NCI-H82 (cell line): Measurements from ENCODE around the gene LANCL3.

ENCODE experiments used
- DNase-seq: peaks from one replicate; lab custom pipeline; 2025; lab: John Stamatoyannopoulos, UW

The LANCL3 gene

DNA sequence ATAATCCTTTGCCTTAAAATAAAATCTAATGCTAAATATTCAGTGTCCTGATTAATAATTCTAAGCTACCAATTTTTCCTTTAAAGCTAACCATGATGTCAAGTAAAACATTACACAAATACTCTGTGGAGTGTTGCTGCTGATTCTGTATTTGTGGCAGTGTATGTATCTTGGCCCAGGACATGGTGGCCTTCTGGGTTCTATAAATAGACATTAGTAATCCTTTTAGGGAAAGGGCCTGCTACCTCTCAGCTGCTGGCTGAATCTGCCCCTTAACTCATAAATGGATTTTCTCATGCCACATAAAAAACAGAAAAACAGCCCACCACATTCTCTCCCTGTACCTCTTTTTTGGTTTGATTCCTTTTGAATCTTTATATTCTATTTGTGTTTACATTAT, 113.0 kb downstream of the LANCL3 start:
- peak; percentile 92 for DNase-seq

DNA sequence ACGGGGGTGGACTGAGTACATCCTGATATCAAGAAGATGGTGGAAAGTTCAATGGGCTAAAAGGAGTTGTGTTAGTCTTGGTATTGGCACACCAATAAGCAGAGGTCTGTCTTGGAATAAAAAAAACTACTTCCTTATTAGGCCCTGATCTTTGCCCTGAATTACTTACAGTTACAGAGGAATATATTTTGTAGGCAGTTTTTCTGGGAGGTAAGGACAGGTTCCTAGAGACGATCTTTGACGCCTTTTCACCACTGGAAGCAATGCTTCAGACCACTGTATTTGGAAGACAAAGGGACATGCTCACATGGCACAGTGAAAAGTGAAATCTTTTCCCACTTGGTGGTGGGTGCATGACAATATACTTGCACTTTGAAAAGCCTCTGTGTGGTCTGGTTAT, 113.5 kb downstream of the LANCL3 start:
- no peak for DNase-seq

DNA sequence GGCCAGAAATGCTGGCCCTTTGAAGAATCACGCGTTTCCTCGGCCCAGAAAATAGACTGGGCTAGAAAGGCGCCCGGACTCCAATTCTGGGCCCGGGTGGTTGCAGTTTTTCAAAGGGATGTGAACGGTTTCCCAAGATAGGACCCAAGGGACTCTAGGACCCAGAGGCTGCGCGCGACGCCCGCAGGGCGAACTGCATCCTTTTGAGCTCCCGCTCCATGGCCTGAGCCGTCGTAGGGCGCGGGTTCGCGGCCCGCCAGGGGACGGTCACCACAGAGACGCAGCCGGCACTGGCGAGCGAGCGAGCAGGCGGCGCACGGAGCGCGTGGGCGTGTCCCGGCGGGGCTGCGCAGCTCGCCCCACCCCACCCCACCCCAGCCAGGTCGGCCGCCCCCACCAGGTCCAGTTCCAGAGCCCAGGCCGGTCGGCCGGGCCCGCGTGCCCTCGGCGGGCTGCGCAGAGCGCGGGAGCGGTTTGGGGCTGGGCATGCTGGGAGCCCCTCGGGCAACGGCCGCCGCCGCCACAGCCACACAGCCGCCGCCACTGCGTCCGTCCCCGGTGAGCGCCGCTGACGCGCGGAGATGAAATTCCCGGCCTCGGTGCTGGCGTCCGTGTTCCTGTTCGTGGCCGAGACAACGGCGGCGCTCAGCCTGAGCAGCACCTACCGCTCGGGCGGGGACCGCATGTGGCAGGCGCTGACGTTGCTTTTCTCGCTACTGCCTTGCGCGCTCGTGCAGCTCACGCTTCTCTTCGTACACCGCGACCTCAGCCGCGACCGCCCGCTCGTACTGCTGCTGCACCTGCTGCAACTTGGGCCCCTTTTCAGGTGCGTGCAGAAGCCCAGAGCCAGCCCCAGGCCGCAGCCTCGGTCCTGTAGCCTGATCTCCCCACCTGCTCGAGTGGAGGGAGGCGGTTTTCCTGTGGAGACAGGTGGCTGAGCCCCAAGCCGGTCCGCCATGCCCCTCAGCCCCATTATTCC, 114.2 kb downstream of the LANCL3 start, which contains the start of gene XK:
Gene XK, plus strand, starts transcription at position 411 of the 979 bp plus-strand sequence. Its CDS starts 171 bp downstream, at position 582.
- peak; percentile 46 for DNase-seq

DNA sequence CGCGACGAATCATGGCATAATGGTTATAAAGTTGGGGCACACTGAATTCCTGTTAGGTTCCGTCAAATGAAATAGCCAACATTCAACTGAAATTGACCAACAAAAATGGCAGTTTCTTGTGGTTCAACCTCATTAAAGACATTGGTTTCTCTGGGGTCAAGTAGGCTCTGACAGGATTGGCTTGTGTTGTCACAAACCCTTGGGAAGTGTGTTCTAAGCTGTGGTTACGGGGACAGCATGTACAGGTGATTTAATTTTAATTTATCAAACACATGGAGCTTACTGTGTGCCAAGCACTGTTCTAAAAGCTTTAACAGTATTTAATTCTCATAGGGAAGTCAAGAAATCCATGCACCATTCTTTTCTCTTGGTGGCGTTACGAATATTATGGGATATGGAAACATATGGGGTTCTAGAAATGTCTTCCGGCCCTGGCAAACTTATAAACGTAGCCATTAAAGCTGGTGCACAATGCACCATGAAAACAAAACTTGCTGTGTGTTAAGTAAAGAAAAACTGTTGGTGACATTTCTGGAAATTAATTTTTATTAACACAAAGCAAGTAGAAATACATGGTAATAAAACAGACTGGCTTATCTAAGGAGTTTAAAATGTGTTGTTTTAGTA, 115.0 kb downstream of the LANCL3 start:
- no peak for DNase-seq

DNA sequence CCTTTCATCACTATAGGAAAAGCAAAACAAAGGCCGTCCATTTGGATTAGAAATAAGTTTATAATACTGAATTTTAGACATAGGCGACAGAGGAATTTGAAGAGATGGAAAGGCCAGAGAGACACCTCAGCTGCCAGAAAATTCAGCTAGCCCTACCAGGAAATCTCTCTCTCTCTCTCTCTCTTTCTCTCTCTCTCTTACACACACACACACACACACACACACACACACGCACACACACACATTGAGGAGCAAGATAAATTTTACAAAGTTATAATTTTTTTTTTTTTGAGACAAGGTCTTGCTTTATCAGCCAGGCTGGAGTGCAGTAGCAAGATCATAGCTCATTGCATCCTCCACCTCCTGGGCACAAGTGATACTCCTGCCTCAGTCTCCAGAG, 115.5 kb downstream of the LANCL3 start:
- no peak for DNase-seq

DNA sequence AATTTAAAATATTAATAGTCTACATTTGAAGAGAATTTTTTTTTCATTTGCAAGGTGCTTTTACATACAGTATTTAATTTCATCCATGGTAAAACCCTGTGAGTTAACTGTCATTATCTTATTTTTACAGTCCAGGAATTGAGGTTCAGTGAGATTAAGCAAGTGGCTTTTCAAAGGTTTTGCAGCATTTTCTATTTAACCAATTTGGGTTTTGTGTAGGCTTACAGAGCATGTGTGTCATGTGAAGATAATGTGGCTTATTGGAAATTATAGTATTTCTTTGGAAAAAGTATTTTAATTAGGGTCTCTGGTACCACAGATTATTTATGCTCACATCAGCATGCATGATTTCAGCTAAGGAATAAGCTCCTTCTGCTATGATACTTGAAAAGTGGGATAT, 118.7 kb downstream of the LANCL3 start:
- no peak for DNase-seq

DNA sequence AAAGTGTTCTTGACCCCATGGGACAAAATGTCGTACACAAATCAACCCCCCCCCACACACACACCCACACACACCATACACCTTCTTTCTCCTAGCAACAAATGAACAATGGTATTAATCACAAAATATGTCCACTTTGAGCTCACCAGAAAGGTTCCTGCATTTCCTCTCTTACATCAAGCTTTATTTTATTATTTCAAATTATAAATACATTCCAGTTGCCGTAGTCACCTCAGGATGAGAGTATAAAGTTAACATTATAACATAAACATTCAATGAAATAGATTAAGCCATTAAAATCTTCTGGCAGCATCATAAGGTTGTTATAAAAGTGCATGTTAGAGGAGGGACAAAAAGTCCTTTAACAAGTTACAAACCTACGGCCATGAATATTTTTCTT, 121.5 kb downstream of the LANCL3 start:
- no peak for DNase-seq

DNA sequence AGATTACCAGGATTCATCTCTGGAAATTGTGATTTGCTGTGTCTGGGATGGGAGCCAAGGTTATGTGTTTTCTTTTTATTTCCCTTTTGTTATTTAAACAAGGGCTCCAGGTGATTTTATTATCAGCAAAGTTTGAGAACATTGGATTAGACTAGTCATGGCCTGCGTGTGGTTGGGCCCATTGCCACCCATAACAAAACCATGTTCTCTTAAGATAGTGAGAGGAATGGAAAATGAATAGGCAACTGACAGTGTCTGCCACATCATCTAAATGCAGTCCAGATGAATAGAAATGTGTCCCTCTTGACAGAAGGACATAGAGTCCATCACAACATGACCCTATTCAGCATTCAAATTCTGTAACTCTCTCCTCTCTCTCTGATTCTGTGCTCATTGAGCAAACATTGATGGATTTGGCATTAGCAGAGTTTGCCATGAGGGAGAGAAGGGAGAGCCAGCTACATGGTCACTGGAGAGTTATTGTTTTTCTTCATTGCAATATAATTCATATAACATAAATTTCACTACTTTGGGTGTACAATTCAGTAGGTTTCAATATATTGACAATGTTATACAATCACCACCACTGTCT, 125.8 kb downstream of the LANCL3 start:
- no peak for DNase-seq

DNA sequence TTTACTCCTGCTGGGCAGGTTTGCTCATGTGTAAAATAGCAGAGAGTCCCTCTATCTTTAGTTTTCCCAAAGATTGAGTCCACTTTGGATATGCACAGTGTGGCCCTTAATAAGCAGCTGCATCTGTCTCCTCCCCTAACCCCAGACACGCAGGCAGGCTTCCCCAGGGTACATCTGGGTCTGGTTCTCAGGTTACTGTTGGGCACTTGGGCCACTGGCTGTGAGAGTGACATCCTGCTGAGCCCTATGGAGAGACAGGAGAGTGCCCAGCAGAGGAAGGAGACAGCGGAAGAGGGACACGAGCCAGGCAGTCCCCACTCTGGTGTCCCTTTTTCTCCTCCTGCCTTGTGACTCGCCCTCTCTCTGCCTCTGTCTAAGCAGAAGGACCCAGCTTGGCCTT, 130.1 kb downstream of the LANCL3 start:
- DNase-seq: peak; percentile 9

DNA sequence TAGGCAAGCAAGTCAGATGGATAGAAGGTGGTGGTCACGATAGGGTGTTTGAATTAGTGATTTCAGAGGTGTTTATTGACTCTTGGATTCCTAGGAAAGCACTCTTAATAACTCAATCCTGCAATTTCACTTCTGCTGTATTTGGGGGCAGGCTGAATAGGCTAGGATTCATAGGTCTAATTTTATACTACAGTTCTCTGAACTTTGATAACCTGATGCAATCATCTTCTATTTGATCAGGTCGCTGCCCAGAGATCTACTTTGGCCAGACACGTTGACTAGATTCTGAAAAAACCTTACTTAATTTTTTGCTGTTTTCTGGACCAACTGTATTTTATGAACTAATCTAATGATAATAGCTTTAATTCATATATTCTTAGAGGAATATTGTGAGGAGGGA, 140.5 kb downstream of the LANCL3 start:
- DNase-seq: no peak

DNA sequence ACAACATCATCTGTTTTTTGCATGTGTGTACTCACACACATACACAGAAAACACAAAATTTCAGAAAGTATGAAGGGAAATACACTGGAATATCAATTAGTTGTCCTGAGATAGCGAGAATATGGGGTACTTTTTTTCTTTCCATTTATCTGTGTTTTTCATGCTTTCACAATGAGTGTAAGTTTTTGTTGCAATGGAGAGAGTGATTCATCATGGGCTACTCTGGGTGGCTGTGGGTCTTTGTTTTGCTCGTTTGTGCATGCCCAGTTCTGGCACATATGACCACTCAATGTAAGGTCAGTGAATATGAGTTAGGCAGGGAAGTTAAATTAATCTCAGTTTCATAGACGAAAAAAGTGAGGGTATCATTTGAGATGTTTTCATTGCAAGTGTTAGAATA, 141.0 kb downstream of the LANCL3 start:
- DNase-seq: no peak

DNA sequence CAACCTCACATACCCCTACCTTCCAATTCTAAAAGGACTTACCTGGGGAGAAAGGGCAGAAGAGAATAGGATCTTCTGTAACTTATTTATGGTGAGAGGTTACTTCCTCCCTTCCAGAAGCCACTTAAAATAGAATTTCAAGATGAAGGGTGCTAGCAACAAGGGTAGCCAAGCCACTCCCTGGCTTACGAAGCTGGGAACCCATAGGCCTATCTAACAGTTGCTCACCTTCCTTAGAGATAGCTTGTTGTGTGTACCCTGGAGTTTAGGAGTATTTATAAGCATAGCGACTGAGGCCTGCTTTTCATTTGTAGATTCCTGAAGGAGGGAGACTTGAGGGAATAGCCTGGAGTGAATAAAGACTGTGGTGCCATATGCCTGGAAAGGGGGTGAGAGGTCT, 143.0 kb downstream of the LANCL3 start:
- no peak for DNase-seq

DNA sequence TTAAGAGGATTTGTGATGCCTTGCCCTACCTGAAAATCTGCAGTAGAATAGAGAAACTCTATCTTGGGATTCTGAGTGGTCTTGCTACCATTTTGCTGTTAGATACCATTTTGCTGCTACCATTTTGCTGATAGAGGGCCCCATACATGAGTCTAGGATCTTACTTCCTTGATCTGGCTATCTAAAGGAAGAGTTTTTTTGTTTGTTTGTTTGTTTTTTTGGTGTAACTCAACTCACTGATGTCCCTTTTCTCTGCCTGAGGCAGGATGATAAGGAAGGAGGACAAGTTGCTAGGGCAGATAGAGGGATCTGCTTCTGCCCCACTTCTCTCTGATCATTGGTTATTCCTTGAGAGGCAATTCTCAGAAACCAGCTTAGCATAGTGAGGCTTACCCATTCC, 145.1 kb downstream of the LANCL3 start:
- DNase-seq: no peak

DNA sequence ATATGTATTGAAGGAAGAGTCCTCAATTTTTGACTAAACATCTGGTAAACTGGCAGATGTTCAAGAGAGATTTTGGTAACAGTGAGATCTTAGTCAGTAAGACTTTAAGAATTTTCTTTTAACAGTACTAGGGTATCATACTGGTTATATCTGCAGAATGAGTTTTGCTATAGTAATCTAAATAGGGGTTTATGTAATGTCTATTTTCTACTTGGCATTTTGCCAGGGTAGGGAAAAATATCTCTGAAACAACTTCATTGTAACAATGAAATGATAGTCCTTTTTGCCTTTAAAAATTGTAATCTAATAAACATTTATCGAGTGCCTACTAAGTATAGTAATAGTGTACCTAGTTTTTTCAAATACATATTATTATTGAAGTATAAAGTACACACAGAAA, 146.2 kb downstream of the LANCL3 start:
- no peak for DNase-seq

DNA sequence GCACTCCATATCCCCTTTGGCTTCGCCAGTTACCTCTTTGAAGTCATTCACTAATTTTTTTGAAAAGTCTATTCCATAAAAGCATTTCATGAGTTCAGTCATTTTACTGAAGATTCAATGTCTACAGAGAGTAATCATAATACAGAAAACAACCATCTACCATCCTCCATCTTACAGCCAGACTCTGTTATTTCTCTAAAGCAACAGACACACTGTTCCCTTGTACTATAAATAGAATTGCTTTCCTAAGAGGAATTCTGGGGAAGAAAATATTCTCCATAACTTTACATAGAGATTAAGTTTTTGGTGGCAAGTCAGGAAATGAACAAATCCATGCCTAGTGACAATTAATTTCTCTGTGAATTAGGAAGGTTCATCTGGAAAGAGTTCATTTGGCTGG, 151.1 kb downstream of the LANCL3 start:
- no peak for DNase-seq

DNA sequence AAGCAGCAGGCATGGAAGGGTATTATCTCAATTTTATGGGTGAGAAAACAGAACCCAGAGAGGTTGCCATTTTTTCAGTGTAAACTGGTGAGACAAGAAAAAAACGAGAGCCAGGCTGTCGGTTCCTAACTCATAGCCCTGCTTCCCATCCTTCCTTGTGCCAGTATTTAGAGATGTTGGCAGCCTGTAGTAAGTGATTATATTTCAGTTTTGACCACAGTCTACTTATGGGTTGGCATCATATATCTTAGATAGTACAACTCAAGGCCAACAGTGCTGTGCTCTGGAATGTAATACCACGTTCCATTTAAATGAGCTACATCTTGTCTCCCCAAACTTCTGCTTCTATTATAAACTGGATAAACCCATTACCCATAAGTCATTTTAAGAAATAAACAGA, 154.9 kb downstream of the LANCL3 start:
- DNase-seq: no peak
